Thyroid gland (tissue), 4 donors: Measurements from ENCODE around the gene DCP1B. TPM values are rescaled to one million over a fixed set of nuclear protein-coding genes. Genes with fewer than 3 reads are reported as not detected.

Source experiments
- DNase-seq, 2 donors: peaks; one replicate each; pipeline ENCODE4 v3.0.0-alpha.2; 2019
- H3K27ac ChIP-seq, 3 donors: fragments of 200-600 bp; sonication (generic); 1 replicate in 2 of 3; 2 replicates in 1 of 3; pipeline ENCODE4 v1.5.1; 2016 to 2019; ENCODE audit warnings: mild to moderate bottlenecking in 1 of 3, moderate library complexity in 1 of 3
- H3K27me3 ChIP-seq: fragments of 200-600 bp; sonication (generic); one replicate; pipeline ENCODE4 v1.5.1; 2019
- H3K36me3 ChIP-seq, 2 donors: fragments of 200-600 bp; sonication (generic); one replicate each; pipeline ENCODE4 v1.5.1; 2016 to 2019
- H3K4me1 ChIP-seq, 2 donors: fragments of 200-600 bp; sonication (generic); one replicate each; pipeline ENCODE4 v1.5.1; 2017 to 2019
- H3K4me3 ChIP-seq, 3 donors: fragments of 200-600 bp; sonication (generic); replicated peaks in 1 of 3; 1 replicate in 2 of 3; 2 replicates in 1 of 3; pipeline ENCODE4 v1.5.1; 2016; ENCODE audit warnings: mild to moderate bottlenecking in 1 of 3
- H3K9me3 ChIP-seq: fragments of 200-600 bp; sonication (generic); one replicate; pipeline ENCODE4 v1.5.1; 2017
- POLR2A ChIP-seq, 2 donors: fragments of 450-650 bp; IDR thresholded peaks; one replicate each; pipeline ENCODE4 v1.6.1; 2017; ENCODE audit warnings: antibody characterized with exemption in 2 of 2, mild to moderate bottlenecking in 2 of 2, moderate library complexity in 1 of 2
- WGBS, 2 donors: methylation state at CpG; one replicate each; pipeline ENCODE4 v1.1.5; 2017; 5-methylcytosine and 5-hydroxymethylcytosine counted together
- intact Hi-C: fragments of 100-400 bp; cut with DNase I; formaldehyde crosslinking; loops from one replicate; pipeline ENCODE4 v1.15.1; 2023
- total RNA-seq, 4 donors: library from RNA; depleted of rRNA; stranded (reverse); fragments of >200 nt; gene quantifications; one replicate each; pipeline ENCODE4 v1.2.3, GENCODE V29; 2016
- TF ChIP-seq, protein P1 (sequence below), 6 experiments: fragments of 200-600 bp in 3 of 6; fragments of 450-650 bp in 3 of 6; sonication (generic) in 3 of 6; IDR thresholded peaks; one replicate each; pipeline ENCODE4 v1.5.1; 2016 to 2019; ENCODE audit warnings: antibody characterized with exemption in 6 of 6, mild to moderate bottlenecking in 2 of 6, inconsistent platforms in 1 of 6, moderate library complexity in 1 of 6

DCP1B gene
- total RNA-seq, 4 donors from 2014 or later = 20.1 to 22.9 (median 21.1) TPM

DNA sequence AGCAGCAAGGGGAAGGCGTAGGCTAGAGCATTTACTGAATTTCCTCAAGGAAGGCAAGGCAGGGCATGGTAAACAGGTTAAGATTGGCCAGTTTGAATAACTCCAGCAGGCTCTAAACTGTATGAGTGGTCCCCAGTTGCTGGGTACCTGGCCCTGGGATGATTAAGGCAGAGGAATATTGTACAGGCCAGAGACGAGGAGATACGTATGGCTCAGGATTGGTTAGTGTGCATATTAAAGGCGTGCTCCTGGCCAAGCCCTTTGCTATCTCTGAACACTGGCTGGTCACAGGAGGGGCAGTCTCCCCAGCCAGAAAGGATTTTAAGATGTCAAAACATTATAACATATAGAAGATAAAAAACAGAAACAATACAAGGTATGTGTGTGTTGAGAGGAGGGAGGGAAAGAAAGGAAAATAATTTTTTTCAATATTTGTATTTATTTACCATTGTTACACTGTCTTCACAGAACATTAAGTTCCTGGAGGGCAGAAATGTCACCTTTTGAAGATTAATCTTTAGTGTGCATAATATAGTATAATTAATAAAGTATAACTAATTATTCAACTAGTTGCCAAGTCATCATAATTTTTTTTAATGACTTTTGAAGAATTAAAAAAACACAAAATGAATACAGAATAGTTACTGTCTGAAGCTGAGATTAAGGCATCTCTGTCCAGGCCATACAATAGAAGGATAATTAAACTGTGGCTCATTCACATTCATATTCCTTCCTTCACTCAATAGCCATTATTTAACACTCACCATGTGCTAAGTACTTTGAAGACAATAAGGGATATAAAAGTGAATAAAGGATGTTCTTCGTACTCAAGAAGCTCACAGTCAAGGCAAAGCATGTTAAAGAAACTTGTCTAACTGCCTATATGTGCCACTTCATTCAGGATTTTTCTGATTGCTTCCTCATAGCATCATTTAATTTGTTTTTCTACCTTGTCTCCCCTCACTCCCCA lies 41.9 kb downstream of the DCP1B start:
- 91 to 95% methylated on average over 5 of the region's 5 CpGs for WGBS, 2 donors
- H3K4me3 ChIP-seq = no peak overlapping the region
- H3K4me1 ChIP-seq = no peaks in the 10 kb centered on the region
- TF ChIP-seq POLR2A (IDR thresholded peaks at IDR 0.05) = no peak
- TF ChIP-seq, protein P1, sequence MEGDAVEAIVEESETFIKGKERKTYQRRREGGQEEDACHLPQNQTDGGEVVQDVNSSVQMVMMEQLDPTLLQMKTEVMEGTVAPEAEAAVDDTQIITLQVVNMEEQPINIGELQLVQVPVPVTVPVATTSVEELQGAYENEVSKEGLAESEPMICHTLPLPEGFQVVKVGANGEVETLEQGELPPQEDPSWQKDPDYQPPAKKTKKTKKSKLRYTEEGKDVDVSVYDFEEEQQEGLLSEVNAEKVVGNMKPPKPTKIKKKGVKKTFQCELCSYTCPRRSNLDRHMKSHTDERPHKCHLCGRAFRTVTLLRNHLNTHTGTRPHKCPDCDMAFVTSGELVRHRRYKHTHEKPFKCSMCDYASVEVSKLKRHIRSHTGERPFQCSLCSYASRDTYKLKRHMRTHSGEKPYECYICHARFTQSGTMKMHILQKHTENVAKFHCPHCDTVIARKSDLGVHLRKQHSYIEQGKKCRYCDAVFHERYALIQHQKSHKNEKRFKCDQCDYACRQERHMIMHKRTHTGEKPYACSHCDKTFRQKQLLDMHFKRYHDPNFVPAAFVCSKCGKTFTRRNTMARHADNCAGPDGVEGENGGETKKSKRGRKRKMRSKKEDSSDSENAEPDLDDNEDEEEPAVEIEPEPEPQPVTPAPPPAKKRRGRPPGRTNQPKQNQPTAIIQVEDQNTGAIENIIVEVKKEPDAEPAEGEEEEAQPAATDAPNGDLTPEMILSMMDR (IDR thresholded peaks at IDR 0.05) = no peak
- DNase-seq = no peak
- H3K27ac ChIP-seq = no peak overlapping the region
- H3K27me3 ChIP-seq = no peaks in the 10 kb centered on the region
- intact Hi-C loops = no loop called here
- peaks cover 3 to 13% of the 10 kb centered on the region in 2 donors for H3K36me3 ChIP-seq
- no peaks in the 10 kb centered on the region for H3K9me3 ChIP-seq

DNA sequence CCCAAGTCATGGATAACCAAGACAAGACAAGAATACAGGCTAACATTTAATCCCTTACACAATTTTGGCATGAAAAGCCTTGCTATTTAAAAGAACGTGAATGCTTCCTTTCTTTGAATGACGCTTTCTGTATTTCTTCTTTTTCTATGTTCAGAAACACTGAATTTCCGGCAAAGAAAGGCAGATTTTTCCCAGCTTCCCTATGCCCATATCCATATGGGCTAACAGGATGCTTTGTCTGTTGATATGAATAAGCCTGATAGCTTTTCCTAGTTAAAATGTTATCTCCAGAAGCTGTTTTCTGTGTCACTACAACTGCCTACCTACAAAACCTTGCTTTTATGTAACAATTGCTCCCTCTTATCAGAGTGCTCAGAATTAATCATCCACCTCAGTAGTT lies 47.5 kb downstream of the DCP1B start:
- no peak for DNase-seq
- no peak for TF ChIP-seq POLR2A (IDR thresholded peaks at IDR 0.05)
- TF ChIP-seq, protein P1 (IDR thresholded peaks at IDR 0.05) = no peak
- no peaks in the 10 kb centered on the region for H3K9me3 ChIP-seq
- H3K27me3 ChIP-seq = no peaks in the 10 kb centered on the region
- no peak overlapping the region for H3K27ac ChIP-seq
- H3K36me3 ChIP-seq = peaks cover 10 to 13% of the 10 kb centered on the region in 2 donors
- WGBS, 2 donors = 97% methylated on average over 3 of the region's 3 CpGs
- intact Hi-C loops = no loop called here
- no peaks in the 10 kb centered on the region for H3K4me1 ChIP-seq
- H3K4me3 ChIP-seq = no peak overlapping the region

DNA sequence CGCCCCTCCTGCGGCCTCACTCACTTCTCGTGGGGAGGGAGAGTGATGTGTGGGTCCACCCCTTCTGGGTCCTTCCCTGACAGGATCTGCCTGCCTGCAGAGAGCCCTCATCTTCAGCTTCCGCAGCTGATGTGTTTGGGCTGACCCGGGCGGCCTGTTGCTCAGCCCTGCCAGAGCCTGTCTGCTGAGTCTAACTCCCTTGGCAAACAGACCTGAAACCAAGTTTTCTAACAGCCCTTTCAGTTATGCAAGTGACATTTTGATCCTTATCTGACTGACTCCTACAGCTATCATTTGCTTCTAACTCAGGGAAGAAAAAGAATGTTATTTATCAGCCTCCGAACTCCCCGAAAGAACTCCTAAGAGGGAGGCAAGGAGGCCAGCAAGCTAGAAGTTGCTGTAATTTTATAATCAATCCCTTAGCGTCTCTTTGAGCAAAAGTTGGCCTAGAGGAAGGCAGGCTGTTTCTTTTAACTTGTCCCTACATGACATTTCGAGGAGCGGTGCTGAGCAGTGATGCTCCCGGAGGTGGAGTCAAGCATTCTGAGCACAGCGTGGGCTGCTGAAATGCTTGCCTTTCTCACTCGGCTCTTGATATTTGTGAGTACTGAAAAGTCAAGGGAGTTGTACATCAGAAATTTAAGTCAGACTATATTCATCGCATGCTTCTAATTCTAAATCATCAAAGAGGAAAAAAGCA lies 54.3 kb downstream of the DCP1B start:
- DNase-seq = no peak
- Histone ChIP-seq H3K27me3 (no peaks in the 10 kb centered on the region), H3K4me1 (peaks cover 0 to 2% of the 10 kb centered on the region in 2 donors), H3K9me3 (no peaks in the 10 kb centered on the region), H3K27ac (peak overlapping the region in 1 of 3 donors; percentile 54), H3K4me3 (no peak overlapping the region), H3K36me3 (peaks cover 28 to 36% of the 10 kb centered on the region in 2 donors)
- intact Hi-C loops = no loop called here
- no peak for TF ChIP-seq POLR2A (IDR thresholded peaks at IDR 0.05)
- 79 to 88% methylated on average over 14 to 15 of the region's 15 CpGs for WGBS, 2 donors

DNA sequence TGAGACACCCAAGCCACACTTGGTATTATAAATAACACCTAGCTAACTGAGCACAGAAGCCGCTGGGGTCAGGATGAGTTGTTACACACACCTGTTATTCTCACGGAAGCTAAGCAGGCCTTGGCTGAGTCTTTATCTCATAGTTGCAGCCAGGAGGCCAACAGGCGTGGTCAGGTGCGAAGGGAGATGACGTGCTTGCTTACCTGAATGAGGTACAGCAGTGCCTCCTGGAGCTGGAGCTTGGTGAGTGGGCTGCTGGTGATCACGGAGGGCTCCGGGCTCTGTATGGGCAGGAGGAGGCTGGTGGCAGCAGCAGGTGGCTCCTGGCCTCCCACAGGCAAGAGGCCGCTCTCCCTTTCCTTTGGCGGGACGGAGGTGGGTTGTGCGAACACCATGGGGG lies 55.4 kb downstream of the DCP1B start:
- peaks cover 0 to 2% of the 10 kb centered on the region in 2 donors for H3K4me1 ChIP-seq
- TF ChIP-seq, protein P1 (IDR thresholded peaks at IDR 0.05) = no peak
- TF ChIP-seq POLR2A (IDR thresholded peaks at IDR 0.05) = no peak
- WGBS, 2 donors = 97 to 98% methylated on average over 10 to 11 of the region's 11 CpGs
- H3K4me3 ChIP-seq = no peak overlapping the region
- intact Hi-C loops = no loop called here
- H3K9me3 ChIP-seq = no peaks in the 10 kb centered on the region
- no peaks in the 10 kb centered on the region for H3K27me3 ChIP-seq
- no peak overlapping the region for H3K27ac ChIP-seq
- peaks cover 28 to 36% of the 10 kb centered on the region in 2 donors for H3K36me3 ChIP-seq
- DNase-seq = no peak

DNA sequence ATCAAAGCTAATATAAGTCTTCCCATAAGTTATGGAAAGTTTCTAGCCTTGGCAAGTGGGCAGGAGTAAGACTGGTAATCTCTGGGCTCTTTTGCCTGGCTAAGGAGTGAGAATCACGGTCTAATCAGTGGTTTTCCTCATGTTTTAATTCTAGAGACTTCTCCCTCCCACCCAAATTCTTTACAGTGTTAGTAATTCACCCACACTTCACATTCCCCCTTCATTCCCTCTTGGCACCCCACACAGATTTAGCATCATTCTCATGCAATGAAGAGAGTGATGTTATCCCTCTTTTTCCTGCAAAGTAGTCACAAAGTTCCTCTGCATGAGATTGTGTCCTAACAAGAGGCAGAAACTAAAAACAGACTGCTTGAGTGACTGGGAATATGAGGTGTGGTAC lies 57.2 kb downstream of the DCP1B start:
- H3K4me1 ChIP-seq = peaks cover 0 to 2% of the 10 kb centered on the region in 2 donors
- no peak overlapping the region for H3K27ac ChIP-seq
- WGBS, 2 donors = 0 to 33% methylated on average over 1 of the region's 1 CpG
- no peak for DNase-seq
- no peak for TF ChIP-seq POLR2A (IDR thresholded peaks at IDR 0.05)
- TF ChIP-seq, protein P1 (IDR thresholded peaks at IDR 0.05) = no peak
- no peaks in the 10 kb centered on the region for H3K27me3 ChIP-seq
- no peak overlapping the region for H3K4me3 ChIP-seq
- H3K36me3 ChIP-seq = peaks cover 18 to 26% of the 10 kb centered on the region in 2 donors
- H3K9me3 ChIP-seq = no peaks in the 10 kb centered on the region
- intact Hi-C loops = no loop called here
